Measurements from ENCODE around the gene FANCI. TPM values are rescaled to one million over a fixed set of nuclear protein-coding genes. Genes with fewer than 3 reads are reported as not detected.
A peak's percentile ranks its signal among the peaks of the same experiment; 100 is the strongest.

Gene FANCI
- total RNA-seq, 1 experiment from 2014 or later = 67.1 TPM

GRCh38 chr15:89361451-89362202 is 117.8 kb downstream of the FANCI start:
- peak; percentile 37 for DNase-seq (ENCODE audit: low read depth)

GRCh38 chr15:89362203-89363101 is 118.7 kb downstream of the FANCI start:
- DNase-seq (ENCODE audit: low read depth) = no peak

GRCh38 chr15:89363133-89363532 is 119.4 kb downstream of the FANCI start:
- no peak for DNase-seq (ENCODE audit: low read depth)

GRCh38 chr15:89363770-89364169 is 120.0 kb downstream of the FANCI start:
- DNase-seq (ENCODE audit: low read depth) = no peak

GRCh38 chr15:89364341-89364740 is 120.6 kb downstream of the FANCI start:
- no peak for DNase-seq (ENCODE audit: low read depth)

- no peak for DNase-seq (ENCODE audit: low read depth)
Measured at GRCh38 chr15:89364741-89365450, 121.1 kb downstream of the FANCI start.

- DNase-seq (ENCODE audit: low read depth) = no peak
Measured at GRCh38 chr15:89365462-89366065, 121.8 kb downstream of the FANCI start.

Other genes with a start within 250 kb of the FANCI start
- 68.7 and 95.9 TPM in 2 replicates for gene ABHD2, start 155.5 kb upstream of the FANCI start, total RNA-seq (2014; rRNA removed)
- not detected in 2 replicates for gene RLBP1, start 22.4 kb upstream of the FANCI start, total RNA-seq (2014; rRNA removed)
- gene POLG, start 90.8 kb downstream of the FANCI start, total RNA-seq (2014; rRNA removed) = 57.8 and 58.8 TPM in 2 replicates